Embryonic facial prominence (tissue), 1 donor: ENCODE data around the gene PIAS4.
"Not testable (repeated sequence)": the region's sequence is repeated elsewhere in the genome, so short reads cannot be mapped to it uniquely, and the experiment has no call there.

Source experiments
- DNase-seq: peaks from one replicate; pipeline ENCODE4 v3.0.0-alpha.2; 2016; ENCODE audit errors: extremely low spot score

The PIAS4 gene

GRCh38 chr19:3998667-3999412 lies 8.7 kb upstream of the PIAS4 start:
- not testable (repeated sequence) for DNase-seq

GRCh38 chr19:4000798-4001197 lies 6.7 kb upstream of the PIAS4 start:
- DNase-seq = not testable (repeated sequence)

GRCh38 chr19:4005436-4005835 lies 2.1 kb upstream of the PIAS4 start:
- not testable (repeated sequence) for DNase-seq

GRCh38 chr19:4007836-4008539 lies 452 bp downstream of the PIAS4 start:
- no peak for DNase-seq

- no peak for DNase-seq
Measured at GRCh38 chr19:4009990-4010807, 2.7 kb downstream of the PIAS4 start.

GRCh38 chr19:4010808-4011110 lies 3.2 kb downstream of the PIAS4 start:
- DNase-seq = no peak

GRCh38 chr19:4011430-4011829 lies 3.9 kb downstream of the PIAS4 start:
- DNase-seq = not testable (repeated sequence)

GRCh38 chr19:4012092-4012974 lies 4.8 kb downstream of the PIAS4 start:
- DNase-seq = no peak

GRCh38 chr19:4012975-4013634 lies 5.6 kb downstream of the PIAS4 start:
- no peak for DNase-seq

GRCh38 chr19:4013886-4014540 lies 6.5 kb downstream of the PIAS4 start:
- no peak for DNase-seq

- DNase-seq = no peak
Measured at GRCh38 chr19:4014541-4015491, 7.3 kb downstream of the PIAS4 start.

GRCh38 chr19:4015705-4016402 lies 8.3 kb downstream of the PIAS4 start:
- DNase-seq = no peak

- DNase-seq = no peak
Measured at GRCh38 chr19:4016486-4016885, 8.9 kb downstream of the PIAS4 start.

- no peak for DNase-seq
Measured at GRCh38 chr19:4016903-4017638, 9.5 kb downstream of the PIAS4 start.

- DNase-seq = no peak
Measured at GRCh38 chr19:4018140-4018613, 10.6 kb downstream of the PIAS4 start.

- no peak for DNase-seq
Measured at GRCh38 chr19:4018775-4019504, 11.4 kb downstream of the PIAS4 start.

GRCh38 chr19:4019578-4019977 lies 12.0 kb downstream of the PIAS4 start:
- no peak for DNase-seq
